HFF-Myc (cell line): Measurements from ENCODE around the gene CLTA.
"Not testable (repeated sequence)": the region's sequence is repeated elsewhere in the genome, so short reads cannot be mapped to it uniquely, and the experiment has no call there.

Experiments
- DNase-seq: peaks from one replicate; pipeline ENCODE4 v3.0.0-alpha.2; 2011; ENCODE audit warnings: low read depth; ENCODE audit errors: extremely low read depth
- H3K4me3 ChIP-seq: replicated peaks from 2 replicates; pipeline ENCODE4 v1.5.1; 2011; ENCODE audit warnings: low read depth, mild to moderate bottlenecking, control low read depth, low read length
- TF ChIP-seq, protein P1 (sequence below): IDR thresholded peaks from 2 replicates; pipeline ENCODE4 v1.5.1; 2012; ENCODE audit warnings: mild to moderate bottlenecking, low read depth, low read length, control low read depth; ENCODE audit errors: missing control alignments

Gene CLTA

GRCh38 chr9:36237230-36237629 lies 46.5 kb downstream of the CLTA start:
- H3K4me3 ChIP-seq: no peak overlapping the region
- TF ChIP-seq, protein P1, sequence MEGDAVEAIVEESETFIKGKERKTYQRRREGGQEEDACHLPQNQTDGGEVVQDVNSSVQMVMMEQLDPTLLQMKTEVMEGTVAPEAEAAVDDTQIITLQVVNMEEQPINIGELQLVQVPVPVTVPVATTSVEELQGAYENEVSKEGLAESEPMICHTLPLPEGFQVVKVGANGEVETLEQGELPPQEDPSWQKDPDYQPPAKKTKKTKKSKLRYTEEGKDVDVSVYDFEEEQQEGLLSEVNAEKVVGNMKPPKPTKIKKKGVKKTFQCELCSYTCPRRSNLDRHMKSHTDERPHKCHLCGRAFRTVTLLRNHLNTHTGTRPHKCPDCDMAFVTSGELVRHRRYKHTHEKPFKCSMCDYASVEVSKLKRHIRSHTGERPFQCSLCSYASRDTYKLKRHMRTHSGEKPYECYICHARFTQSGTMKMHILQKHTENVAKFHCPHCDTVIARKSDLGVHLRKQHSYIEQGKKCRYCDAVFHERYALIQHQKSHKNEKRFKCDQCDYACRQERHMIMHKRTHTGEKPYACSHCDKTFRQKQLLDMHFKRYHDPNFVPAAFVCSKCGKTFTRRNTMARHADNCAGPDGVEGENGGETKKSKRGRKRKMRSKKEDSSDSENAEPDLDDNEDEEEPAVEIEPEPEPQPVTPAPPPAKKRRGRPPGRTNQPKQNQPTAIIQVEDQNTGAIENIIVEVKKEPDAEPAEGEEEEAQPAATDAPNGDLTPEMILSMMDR: no peak
- no peak for DNase-seq

DNA sequence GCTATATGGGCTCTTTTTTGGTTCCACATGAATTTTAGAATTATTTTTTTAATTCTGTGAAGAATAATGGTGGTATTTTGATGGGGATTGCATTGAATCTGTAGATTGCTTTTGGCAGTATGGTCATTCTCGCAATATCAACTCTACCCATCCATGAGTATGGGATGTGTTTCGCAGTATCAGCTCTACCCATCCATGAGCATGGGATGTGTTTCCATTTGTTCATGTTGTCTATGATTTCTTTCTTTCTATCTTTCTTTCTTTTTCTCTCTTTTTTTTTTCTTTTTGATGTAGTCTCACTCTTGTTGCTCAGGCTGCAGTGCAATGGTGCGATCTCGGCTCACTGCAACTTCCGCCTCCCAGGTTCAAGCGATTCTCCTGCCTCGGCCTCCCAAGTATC lies 48.5 kb downstream of the CLTA start:
- not testable (repeated sequence) for H3K4me3 ChIP-seq, DNase-seq

DNA sequence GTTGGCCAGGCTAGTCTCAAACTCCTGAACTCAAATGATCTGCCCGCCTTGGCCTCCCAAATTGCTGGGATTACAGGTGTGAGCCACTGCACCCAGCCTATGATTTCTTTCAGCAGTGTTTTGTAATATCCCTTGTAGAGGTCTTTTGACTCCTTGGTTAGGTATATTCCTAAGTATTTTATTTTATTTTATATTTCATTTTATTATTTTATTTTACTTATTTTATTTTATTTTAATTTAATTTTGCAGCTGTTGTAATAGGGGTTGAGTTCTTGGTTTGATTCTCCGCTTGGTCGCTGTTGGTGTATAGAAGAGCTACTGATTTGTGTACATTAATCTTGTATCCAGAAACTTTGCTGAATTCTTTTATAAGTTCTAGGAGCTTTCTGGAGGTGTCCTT lies 49.0 kb downstream of the CLTA start:
- not testable (repeated sequence) for DNase-seq, H3K4me3 ChIP-seq

DNA sequence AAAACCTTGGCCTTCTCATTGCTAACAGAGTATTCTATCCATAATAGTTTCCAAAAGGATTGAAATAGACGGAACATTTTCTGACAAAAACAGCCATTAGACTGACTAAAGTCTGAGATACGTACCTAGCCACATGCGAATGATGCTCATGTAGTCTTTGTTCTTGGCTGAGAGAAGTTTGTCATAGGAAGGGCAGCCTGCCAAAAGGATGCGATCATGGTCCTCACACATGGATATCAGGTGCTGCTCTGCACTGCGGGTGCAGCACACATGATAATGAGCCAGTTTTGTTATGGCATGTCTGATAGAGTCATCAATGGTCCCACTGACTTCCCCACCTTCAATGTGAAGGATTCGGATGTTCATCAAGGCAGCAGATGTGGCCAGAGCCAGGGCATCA lies 55.2 kb downstream of the CLTA start:
- TF ChIP-seq, protein P1: no peak

GRCh38 chr9:36247356-36247755 lies 56.6 kb downstream of the CLTA start:
- TF ChIP-seq, protein P1: no peak
- no peak for DNase-seq
- H3K4me3 ChIP-seq: no peak overlapping the region

More for the DNA sequence above, 55.2 kb downstream of the CLTA start:
- DNase-seq: no peak
- H3K4me3 ChIP-seq: no peak overlapping the region

GRCh38 chr9:36248061-36248460 lies 57.3 kb downstream of the CLTA start:
- not testable (repeated sequence) for DNase-seq, H3K4me3 ChIP-seq

DNA sequence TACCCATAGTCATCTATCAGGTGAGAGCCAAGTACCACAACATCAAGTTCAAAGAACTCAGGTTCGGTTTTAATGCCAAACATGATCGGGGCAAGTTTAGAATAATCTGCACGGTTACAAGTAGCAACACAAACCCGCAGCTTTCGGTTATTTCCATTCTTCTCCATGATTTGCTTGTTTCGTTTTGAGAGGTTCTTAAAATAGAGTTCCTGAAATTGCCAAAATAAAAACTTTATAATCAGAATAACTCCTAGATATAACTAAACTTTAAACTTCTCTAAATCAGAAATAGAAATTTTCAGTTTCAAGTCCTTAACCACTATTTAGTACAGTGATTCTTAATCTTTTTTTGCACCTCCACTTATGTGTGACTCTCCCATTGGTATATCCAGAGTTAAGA lies 58.5 kb downstream of the CLTA start:
- H3K4me3 ChIP-seq: no peak overlapping the region
- TF ChIP-seq, protein P1: no peak
- no peak for DNase-seq

- TF ChIP-seq, protein P1: no peak
- no peak for DNase-seq
- H3K4me3 ChIP-seq: no peak overlapping the region
Measured at GRCh38 chr9:36250079-36250478, 59.4 kb downstream of the CLTA start.

- H3K4me3 ChIP-seq: no peak overlapping the region
- DNase-seq: no peak
- TF ChIP-seq, protein P1: no peak
Measured at GRCh38 chr9:36251428-36251827, 60.7 kb downstream of the CLTA start.
